WTC11 (cell line): ENCODE measurements around the gene RAPGEF5.

Experiments
- ATF1 ChIP-seq: sonication (generic); formaldehyde crosslinking; IDR thresholded peaks from 2 replicates; pipeline ENCODE4 v1.8.1; 2023; ENCODE audit warnings: mild to moderate bottlenecking, moderate library complexity, missing genetic modification reagents
- CDX4 ChIP-seq: fragments of 250-450 bp; sonication (Bioruptor Pico); IDR thresholded peaks from 2 replicates; pipeline ENCODE4 v1.9.0; 2021; ENCODE audit warnings: moderate library complexity, mild to moderate bottlenecking, inconsistent platforms, borderline replicate concordance
- CTCF ChIP-seq: fragments of 200-600 bp; IDR thresholded peaks from 2 replicates; pipeline ENCODE4 v1.8.0; 2022; ENCODE audit warnings: antibody characterized with exemption
- E2F4 ChIP-seq: sonication (generic); formaldehyde crosslinking; IDR thresholded peaks from 2 replicates; pipeline ENCODE4 v1.8.1; 2022; ENCODE audit warnings: low read depth, mild to moderate bottlenecking, moderate library complexity, missing genetic modification reagents, borderline replicate concordance
- ESRRA ChIP-seq: sonication (generic); formaldehyde crosslinking; IDR thresholded peaks from 2 replicates; pipeline ENCODE4 v1.8.1; 2022; ENCODE audit warnings: mild to moderate bottlenecking, missing genetic modification reagents, borderline replicate concordance
- GABPB1 ChIP-seq: sonication (generic); formaldehyde crosslinking; IDR thresholded peaks from 2 replicates; pipeline ENCODE4 v1.8.1; 2023; ENCODE audit warnings: mild to moderate bottlenecking, missing genetic modification reagents
- HMGXB4 ChIP-seq: sonication (generic); formaldehyde crosslinking; IDR thresholded peaks from 2 replicates; pipeline ENCODE4 v1.8.1; 2023; ENCODE audit warnings: mild to moderate bottlenecking, moderate library complexity, missing genetic modification reagents
- IRF2 ChIP-seq: sonication (generic); formaldehyde crosslinking; IDR thresholded peaks from 2 replicates; pipeline ENCODE4 v1.8.0; 2022; ENCODE audit warnings: low read depth, missing genetic modification reagents, borderline replicate concordance
- MAX ChIP-seq: sonication (generic); formaldehyde crosslinking; IDR thresholded peaks from 2 replicates; pipeline ENCODE4 v1.8.0; 2022; ENCODE audit warnings: mild to moderate bottlenecking, missing genetic modification reagents
- MLX ChIP-seq: sonication (generic); formaldehyde crosslinking; IDR thresholded peaks from 2 replicates; pipeline ENCODE4 v1.8.1; 2023; ENCODE audit warnings: mild to moderate bottlenecking, missing genetic modification reagents, moderate library complexity
- SP1 ChIP-seq: sonication (generic); formaldehyde crosslinking; conservative IDR thresholded peaks from 2 replicates; pipeline ENCODE4 v1.8.1; 2022; ENCODE audit warnings: missing genetic modification reagents
- ZNF121 ChIP-seq: sonication (generic); formaldehyde crosslinking; IDR thresholded peaks from 2 replicates; pipeline ENCODE4 v1.8.0; 2023; ENCODE audit warnings: missing genetic modification reagents
- ZNF219 ChIP-seq: sonication (generic); formaldehyde crosslinking; IDR thresholded peaks from 2 replicates; pipeline ENCODE4 v1.8.0; 2023; ENCODE audit warnings: missing genetic modification reagents, mild to moderate bottlenecking, borderline replicate concordance

GRCh38 chr7:22189230-22189629, 167.7 kb downstream of the RAPGEF5 start:
- no peak for TF ChIP-seq E2F4 (CRISPR knock-in tag)
- TF ChIP-seq MAX (CRISPR knock-in tag) = no peak
- no peak for TF ChIP-seq SP1 (CRISPR knock-in tag)
- TF ChIP-seq ZNF121 (CRISPR knock-in tag) = no peak
- TF ChIP-seq ATF1 (CRISPR knock-in tag) = no peak
- no peak for TF ChIP-seq CTCF
- TF ChIP-seq HMGXB4 = no peak
- no peak for TF ChIP-seq ZNF219 (CRISPR knock-in tag)
- TF ChIP-seq IRF2 (CRISPR knock-in tag) = no peak
- no peak for TF ChIP-seq GABPB1 (CRISPR knock-in tag)
- no peak for TF ChIP-seq MLX (CRISPR knock-in tag)
- no peak for TF ChIP-seq ESRRA (CRISPR knock-in tag)
- no peak for TF ChIP-seq CDX4 (CRISPR knock-in tag)
